ENCODE data around the gene HSD17B3.

The HSD17B3 gene

GRCh38 chr9:96302021-96302420, at the start of gene HSD17B3:
HSD17B3 (minus strand) TSS chr9:96302176; CDS start chr9:96302104, 72 bp downstream.
- Histone ChIP-seq H3K9ac (no peak within 1 kb of the TSS), H2AFZ (no peak within 1 kb of the TSS), H3K4me2 (ENCODE audit: low read length) (no peak within 1 kb of the TSS), H3K79me2 (no peaks in the 10 kb centered on the region), H3K4me3 (ENCODE audit: low read depth, low read length) (no peak within 1 kb of the TSS), H3K9me3 (ENCODE audit: control insufficient read depth, low read length) (no peaks in the 10 kb centered on the region), H3K27ac (no peak within 1 kb of the TSS), H3K36me3 (ENCODE audit: control insufficient read depth, insufficient read depth, low read length) (no peaks in the 10 kb centered on the region), H3K27me3 (ENCODE audit: control insufficient read depth, insufficient read depth, low read length) (no peaks in the 10 kb centered on the region), H3K4me1 (no peaks in the 10 kb centered on the region)
- TF ChIP-seq, protein P1, sequence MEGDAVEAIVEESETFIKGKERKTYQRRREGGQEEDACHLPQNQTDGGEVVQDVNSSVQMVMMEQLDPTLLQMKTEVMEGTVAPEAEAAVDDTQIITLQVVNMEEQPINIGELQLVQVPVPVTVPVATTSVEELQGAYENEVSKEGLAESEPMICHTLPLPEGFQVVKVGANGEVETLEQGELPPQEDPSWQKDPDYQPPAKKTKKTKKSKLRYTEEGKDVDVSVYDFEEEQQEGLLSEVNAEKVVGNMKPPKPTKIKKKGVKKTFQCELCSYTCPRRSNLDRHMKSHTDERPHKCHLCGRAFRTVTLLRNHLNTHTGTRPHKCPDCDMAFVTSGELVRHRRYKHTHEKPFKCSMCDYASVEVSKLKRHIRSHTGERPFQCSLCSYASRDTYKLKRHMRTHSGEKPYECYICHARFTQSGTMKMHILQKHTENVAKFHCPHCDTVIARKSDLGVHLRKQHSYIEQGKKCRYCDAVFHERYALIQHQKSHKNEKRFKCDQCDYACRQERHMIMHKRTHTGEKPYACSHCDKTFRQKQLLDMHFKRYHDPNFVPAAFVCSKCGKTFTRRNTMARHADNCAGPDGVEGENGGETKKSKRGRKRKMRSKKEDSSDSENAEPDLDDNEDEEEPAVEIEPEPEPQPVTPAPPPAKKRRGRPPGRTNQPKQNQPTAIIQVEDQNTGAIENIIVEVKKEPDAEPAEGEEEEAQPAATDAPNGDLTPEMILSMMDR (IDR thresholded peaks at IDR 0.05), result no peak

GRCh38 chr9:96350866-96351265, 48.9 kb upstream of the HSD17B3 start:
- Histone ChIP-seq H3K27ac (no peak overlapping the region), H3K27me3 (ENCODE audit: control insufficient read depth, insufficient read depth, low read length) (no peaks in the 10 kb centered on the region), H3K36me3 (ENCODE audit: control insufficient read depth, insufficient read depth, low read length) (no peaks in the 10 kb centered on the region), H3K4me1 (no peaks in the 10 kb centered on the region), H3K9ac (no peak overlapping the region), H3K79me2 (no peaks in the 10 kb centered on the region), H3K4me2 (ENCODE audit: low read length) (no peak overlapping the region), H3K4me3 (ENCODE audit: low read depth, low read length) (no peak overlapping the region), H3K9me3 (ENCODE audit: control insufficient read depth, low read length) (no peaks in the 10 kb centered on the region), H2AFZ (no peak overlapping the region)
- TF ChIP-seq, protein P1 (IDR thresholded peaks at IDR 0.05), result no peak

- no peaks in the 10 kb centered on the region for H3K79me2 ChIP-seq
- TF ChIP-seq, protein P1 (IDR thresholded peaks at IDR 0.05), result no peak
- H2AFZ ChIP-seq, result no peak overlapping the region
- no peak overlapping the region for H3K4me3 ChIP-seq (ENCODE audit: low read depth, low read length)
- no peaks in the 10 kb centered on the region for H3K4me1 ChIP-seq
- no peak overlapping the region for H3K27ac ChIP-seq
- no peak overlapping the region for H3K4me2 ChIP-seq (ENCODE audit: low read length)
- no peaks in the 10 kb centered on the region for H3K9me3 ChIP-seq (ENCODE audit: control insufficient read depth, low read length)
- H3K27me3 ChIP-seq (ENCODE audit: control insufficient read depth, insufficient read depth, low read length), result no peaks in the 10 kb centered on the region
- no peak overlapping the region for H3K9ac ChIP-seq
- H3K36me3 ChIP-seq (ENCODE audit: control insufficient read depth, insufficient read depth, low read length), result no peaks in the 10 kb centered on the region
These were observed 46.3 kb upstream of the HSD17B3 start for GRCh38 chr9:96348261-96348660.

DNA sequence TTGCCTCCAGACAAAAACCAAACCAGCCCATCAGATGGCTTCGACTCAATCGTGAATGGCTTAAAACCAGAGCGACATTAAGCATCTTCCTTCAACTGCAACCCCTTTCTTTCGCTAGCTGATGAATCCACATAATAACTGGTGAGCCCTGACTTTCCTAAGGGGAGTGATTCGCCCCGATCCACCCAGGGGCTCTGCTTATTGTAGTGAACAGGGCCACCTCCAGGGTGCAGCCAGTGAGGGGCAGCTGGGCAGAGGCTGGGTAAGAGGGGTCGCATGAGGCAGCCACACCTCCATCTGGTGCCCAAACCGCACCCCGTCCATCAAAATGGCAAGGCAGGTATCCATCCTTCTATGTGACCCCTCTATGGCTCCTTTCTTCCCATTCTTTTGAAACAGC, 43.6 kb upstream of the HSD17B3 start:
- Histone ChIP-seq H3K4me2 (ENCODE audit: low read length) (no peak overlapping the region), H3K4me3 (ENCODE audit: low read depth, low read length) (no peak overlapping the region), H3K9me3 (ENCODE audit: control insufficient read depth, low read length) (no peaks in the 10 kb centered on the region), H3K4me1 (no peaks in the 10 kb centered on the region), H2AFZ (no peak overlapping the region), H3K36me3 (ENCODE audit: control insufficient read depth, insufficient read depth, low read length) (no peaks in the 10 kb centered on the region), H3K27me3 (ENCODE audit: control insufficient read depth, insufficient read depth, low read length) (no peaks in the 10 kb centered on the region), H3K9ac (no peak overlapping the region), H3K79me2 (no peaks in the 10 kb centered on the region), H3K27ac (no peak overlapping the region)
- TF ChIP-seq, protein P1 (IDR thresholded peaks at IDR 0.05), result no peak

DNA sequence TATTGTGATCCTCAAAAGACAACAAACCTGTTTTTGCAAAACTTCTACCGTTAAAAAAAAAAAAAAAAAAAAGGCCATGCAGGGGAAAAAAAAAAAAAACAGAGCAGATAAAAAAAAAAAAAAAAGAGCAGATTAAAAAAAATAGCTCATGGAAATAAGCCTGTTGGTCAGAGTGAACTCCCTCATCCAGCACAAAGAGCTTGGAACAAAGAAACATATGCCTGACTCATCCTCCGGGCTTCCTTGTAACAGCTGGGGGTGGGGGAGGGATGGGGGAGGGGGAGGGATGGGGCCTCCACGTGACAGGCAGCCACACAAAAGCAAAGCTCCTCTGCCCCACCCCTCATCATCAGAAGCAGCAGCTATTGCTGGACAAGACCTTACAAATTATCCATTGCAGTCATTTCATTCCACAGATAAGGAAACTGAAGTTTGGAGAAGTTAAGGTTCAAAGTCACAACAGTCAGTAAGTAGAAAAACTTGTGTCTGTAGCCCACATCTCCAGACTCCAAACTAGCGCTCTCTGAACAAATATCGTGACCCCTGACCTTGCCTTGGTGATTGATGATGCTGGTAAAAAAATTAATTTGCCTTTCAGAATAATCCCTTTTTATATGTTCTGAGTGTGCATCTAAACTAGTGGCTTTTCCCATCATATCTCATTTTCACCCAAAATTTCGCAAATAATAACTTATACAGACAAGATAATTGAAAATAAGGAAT, 42.6 kb upstream of the HSD17B3 start:
- no peak overlapping the region for H3K4me3 ChIP-seq (ENCODE audit: low read depth, low read length)
- H3K9ac ChIP-seq, result no peak overlapping the region
- H3K36me3 ChIP-seq (ENCODE audit: control insufficient read depth, insufficient read depth, low read length), result no peaks in the 10 kb centered on the region
- H2AFZ ChIP-seq, result no peak overlapping the region
- no peak overlapping the region for H3K4me2 ChIP-seq (ENCODE audit: low read length)
- H3K27me3 ChIP-seq (ENCODE audit: control insufficient read depth, insufficient read depth, low read length), result no peaks in the 10 kb centered on the region
- H3K9me3 ChIP-seq (ENCODE audit: control insufficient read depth, low read length), result no peaks in the 10 kb centered on the region
- TF ChIP-seq, protein P1 (IDR thresholded peaks at IDR 0.05), result no peak
- H3K4me1 ChIP-seq, result no peaks in the 10 kb centered on the region
- H3K79me2 ChIP-seq, result no peaks in the 10 kb centered on the region
- no peak overlapping the region for H3K27ac ChIP-seq

Data from parathyroid adenoma (tissue), 2 donors.